Peyer's patch (tissue), 4 donors: ENCODE results near the gene CD83.

Experiments
- CTCF ChIP-seq, 6 experiments: fragments of 450-650 bp in 4 of 6; fragments of 200-600 bp in 2 of 6; sonication (generic) in 1 of 6; IDR thresholded peaks; one replicate each; pipeline ENCODE4 v1.5.1; 2017 to 2019; ENCODE audit warnings: antibody characterized with exemption in 6 of 6, mild to moderate bottlenecking in 3 of 6, moderate library complexity in 1 of 6
- POLR2A ChIP-seq, 2 donors: fragments of 450-650 bp; IDR thresholded peaks; one replicate each; pipeline ENCODE4 v1.5.1; 2017; ENCODE audit warnings: antibody characterized with exemption in 2 of 2, mild to moderate bottlenecking in 2 of 2, moderate library complexity in 2 of 2

DNA sequence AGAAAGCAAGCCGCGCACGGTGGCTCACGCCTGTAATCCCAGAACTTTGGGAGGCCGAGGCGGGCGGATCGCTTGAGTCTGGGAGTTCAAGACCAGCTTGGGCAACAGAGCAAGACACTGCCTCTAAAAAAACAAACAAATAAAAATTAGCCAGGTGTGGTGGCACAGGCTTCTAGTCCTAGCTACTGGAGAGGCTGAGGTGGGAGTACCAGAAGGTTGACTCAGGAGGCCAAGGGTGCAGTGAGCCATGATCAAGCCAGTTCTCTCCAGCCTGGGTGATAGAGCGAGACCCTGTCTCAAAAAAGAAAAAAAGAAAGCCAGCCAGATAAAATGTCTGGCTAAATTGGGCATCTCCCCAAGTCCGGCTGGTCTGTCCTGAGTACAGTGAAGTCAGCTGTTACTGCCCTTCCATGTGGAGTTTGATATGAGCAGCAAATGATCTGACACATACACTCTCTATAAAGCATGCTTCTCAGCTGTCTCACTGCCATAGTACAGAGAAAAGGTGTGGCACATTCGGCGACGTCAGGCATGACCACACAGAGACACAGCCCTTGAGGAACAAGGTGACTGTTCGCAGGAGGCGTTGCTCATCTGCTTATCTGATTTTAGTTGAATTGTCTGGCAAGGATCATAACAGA is 13.0 kb downstream of the CD83 start:
- TF ChIP-seq CTCF (IDR thresholded peaks at IDR 0.05) (no peak), POLR2A (IDR thresholded peaks at IDR 0.05) (no peak)
